ENCODE results near the gene FKTN.
"Not testable (repeated sequence)": the region's sequence is repeated elsewhere in the genome, so short reads cannot be mapped to it uniquely, and the experiment has no call there.

FKTN gene

GRCh38 chr9:105557804-105558610, at the start of gene FKTN:
Gene FKTN (plus strand): TSS chr9:105558131. CDS start chr9:105575033, 16,902 bp downstream.
- peak; percentile 91 for DNase-seq

DNA sequence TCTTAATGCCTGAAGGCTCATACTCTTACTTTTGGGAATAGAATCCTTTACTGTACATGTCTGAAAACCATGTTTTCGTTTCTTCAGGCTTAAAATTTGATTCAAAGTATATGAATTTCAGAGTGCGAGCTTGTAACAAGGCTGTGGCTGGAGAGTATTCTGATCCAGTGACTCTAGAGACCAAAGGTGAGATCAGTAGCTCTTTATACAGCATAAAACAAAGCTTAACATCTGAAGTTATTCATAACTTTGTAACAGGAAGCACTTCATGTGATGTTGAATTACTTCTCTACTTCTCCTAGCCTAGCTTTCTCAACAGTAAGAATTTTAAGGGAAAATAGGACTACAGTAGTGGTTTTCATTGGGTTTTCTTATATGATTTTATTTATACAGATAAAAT, 49.4 kb upstream of the FKTN start:
- no peak for DNase-seq

GRCh38 chr9:105510024-105510423, 47.9 kb upstream of the FKTN start:
- DNase-seq = no peak

- no peak for DNase-seq
Observed at GRCh38 chr9:105511446-105511845, 46.5 kb upstream of the FKTN start.

DNA sequence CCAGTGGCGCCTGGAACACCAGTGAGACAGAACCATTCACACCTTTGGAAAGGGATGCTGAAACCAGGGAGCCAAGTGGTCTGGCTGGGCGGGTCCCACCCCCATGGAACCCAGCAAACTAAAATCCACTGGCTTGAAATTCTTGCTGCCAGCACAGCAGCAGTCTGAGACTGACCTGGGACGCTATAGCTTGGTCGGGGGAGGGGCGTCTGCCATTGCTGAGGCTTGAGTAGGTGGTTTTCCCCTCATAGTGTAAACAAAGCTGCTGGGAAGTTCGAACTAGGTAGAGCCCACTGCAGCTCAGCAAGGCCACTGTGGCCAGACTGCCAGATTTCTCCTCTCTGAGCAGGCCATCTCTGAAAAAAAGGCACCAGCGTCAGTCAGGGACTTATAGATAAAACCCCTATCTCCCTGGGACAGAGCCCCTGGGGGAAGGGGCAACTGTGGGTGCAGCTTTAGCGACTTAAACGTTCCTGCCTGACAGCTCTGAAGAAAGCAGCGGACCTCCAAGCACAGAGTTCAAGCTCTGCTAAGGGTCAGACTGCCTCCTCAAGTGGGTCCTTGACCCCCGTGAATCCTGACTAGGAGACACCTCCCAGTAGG, 42.0 kb upstream of the FKTN start:
- no peak for DNase-seq

DNA sequence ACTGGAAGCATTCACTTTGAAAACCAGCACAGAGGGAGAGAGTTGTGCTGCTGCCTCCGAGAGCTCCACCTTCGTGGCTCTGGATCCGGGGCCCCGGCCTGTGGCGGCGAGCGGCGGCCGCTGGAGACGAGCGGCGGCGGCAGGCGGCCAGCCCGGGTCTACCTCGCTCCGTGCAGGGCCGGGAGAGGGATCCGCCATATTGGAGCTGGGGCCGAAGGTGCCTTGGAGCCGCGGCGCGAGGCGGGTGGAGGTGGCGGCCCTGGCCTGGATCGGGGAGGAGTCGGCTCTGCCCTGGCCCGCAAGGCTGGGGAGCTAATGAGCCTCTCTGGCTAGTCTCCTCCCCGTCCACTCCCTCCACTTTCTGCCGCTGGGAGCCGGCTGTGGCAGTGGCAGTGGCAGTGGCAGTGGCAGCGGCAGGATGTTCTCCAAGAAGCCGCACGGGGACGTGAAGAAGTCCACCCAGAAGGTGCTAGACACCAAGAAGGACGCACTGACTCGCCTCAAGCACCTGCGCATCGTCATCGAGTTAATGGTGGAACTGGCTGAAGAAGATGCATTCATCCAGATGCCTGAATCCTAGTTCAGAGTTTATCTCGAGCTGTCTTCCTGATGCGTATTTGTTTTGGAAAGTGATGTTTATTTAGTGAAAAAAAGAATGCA, 38.1 kb upstream of the FKTN start:
- DNase-seq = not testable (repeated sequence)

GRCh38 chr9:105520992-105521391, 36.9 kb upstream of the FKTN start:
- not testable (repeated sequence) for DNase-seq

DNA sequence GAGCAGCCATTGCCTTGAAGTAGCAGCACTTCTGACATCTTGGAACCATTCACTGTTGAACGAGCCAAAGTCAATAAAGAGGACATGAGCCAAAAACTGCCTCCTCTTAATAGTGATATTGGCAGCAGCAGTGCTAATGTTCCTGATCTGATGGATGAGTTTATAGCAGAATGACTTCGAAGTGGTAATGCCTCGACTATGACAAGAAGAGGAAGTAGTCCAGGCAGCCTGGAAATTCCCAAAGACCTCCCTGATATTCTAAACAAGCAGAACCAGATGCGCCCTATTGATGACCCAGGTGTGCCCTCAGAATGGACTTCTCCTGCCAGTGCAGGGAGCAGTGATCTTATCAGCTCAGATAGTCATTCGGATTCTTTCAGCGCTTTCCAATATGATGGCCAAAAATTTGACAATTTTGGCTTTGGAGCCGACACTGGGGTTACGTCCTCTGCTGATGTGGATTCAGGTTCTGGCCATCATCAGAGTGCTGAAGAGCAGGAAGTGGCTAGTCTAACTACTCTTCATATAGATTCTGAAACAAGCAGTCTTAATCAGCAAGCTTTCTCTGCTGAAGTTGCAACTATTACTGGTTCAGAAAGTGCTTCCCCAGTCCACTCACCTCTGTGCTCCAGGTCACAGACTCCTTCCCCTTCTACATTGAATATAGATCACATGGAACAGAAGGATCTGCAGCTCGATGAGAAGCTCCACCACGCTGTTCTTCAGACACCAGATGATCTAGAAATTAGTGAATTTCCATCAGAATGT, 35.1 kb upstream of the FKTN start:
- not testable (repeated sequence) for DNase-seq

DNA sequence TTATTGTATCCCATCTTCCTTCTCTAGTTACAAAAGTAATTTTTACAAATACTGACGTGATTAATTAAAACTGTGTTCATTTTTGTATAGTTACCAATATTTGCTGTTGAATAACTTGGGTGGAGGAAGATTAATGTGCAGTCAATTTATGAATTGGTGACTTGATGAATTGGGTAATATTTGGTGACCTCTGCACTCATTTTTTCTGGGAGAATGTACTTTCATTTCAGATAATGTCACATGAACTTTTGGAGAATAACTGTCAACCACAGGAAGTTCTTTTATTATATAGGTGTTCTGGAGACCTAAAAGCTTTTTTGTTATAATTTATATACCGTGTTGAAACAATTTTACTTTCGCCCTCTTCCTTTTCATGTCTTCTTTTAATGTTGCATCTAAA, 26.4 kb upstream of the FKTN start:
- no peak for DNase-seq

GRCh38 chr9:105535920-105536668, 21.8 kb upstream of the FKTN start:
- no peak for DNase-seq

- DNase-seq = no peak
Observed at GRCh38 chr9:105539452-105539851, 18.5 kb upstream of the FKTN start.

DNA sequence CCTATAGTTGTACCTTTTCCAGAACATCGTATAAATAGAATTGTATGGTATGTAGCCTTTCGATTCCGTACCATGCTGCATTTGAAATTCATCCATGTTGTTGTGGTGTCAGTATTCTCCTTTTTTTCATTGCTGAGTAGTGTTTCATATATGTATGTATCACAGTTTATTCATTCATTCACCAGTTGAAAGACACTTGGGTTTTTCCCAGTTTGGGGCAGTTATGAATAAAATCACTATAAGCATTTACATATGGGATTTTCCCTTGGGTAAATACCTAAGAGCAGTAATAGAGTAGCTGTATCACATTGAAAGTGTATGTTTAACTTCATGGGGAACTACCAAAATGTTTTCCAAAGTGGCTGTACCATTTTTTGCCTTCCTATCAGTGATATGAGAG, 16.1 kb upstream of the FKTN start:
- DNase-seq = no peak

DNA sequence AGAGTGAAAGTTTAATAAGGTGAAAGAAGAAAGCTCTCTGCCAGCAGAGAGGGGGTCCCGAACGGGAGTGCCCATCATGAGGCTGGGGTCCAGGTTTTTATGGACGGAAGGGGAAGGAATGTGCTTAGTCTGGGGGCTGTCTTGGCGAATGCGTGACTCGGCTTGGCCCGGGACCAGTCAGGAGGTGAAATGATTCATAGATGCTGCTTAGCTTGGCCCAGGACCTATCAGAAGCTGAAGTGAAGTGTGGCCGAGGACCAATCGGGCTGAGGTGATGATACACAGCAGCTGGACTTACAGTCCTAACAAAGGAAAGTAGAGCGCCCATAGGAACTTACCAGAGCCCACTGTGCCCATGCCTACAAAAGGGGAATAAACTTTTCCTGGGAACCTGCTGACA, 3.9 kb upstream of the FKTN start:
- no peak for DNase-seq

GRCh38 chr9:105572455-105572854, 14.5 kb downstream of the FKTN start:
- no peak for DNase-seq

- DNase-seq = not testable (repeated sequence)
Observed at GRCh38 chr9:105579952-105580351, 22.0 kb downstream of the FKTN start.

GRCh38 chr9:105581550-105581949, 23.6 kb downstream of the FKTN start:
- DNase-seq = not testable (repeated sequence)

DNA sequence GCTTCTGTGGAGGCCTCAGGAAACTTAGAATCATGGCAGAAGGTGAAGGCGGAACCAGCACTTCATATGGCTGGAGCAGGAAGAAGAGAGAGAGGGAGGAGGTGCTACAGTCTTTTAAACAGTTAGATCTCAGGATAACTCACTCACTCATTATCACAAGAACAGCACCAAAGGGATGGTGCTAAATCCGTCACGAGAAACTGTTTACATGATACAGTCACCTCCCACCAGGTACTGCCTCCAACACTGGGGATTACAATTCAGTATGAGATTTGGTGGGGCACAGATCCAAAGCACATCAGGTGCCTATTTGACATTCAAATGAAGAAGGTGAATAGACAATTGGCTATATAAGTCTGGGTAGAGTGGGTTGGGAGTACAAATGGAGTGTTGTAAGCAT, 35.2 kb downstream of the FKTN start:
- DNase-seq = no peak

- peak; percentile 66 for DNase-seq
Observed at GRCh38 chr9:105608721-105609598, 51.0 kb downstream of the FKTN start.

GRCh38 chr9:105621001-105621400, 63.1 kb downstream of the FKTN start:
- DNase-seq = no peak

- DNase-seq = no peak
Observed at GRCh38 chr9:105625088-105625487, 67.2 kb downstream of the FKTN start.

GRCh38 chr9:105632807-105633206, 74.9 kb downstream of the FKTN start:
- DNase-seq = no peak

Data from midbrain (tissue), 1 donor.